Type B pancreatic cell (in vitro differentiated cells): ENCODE results near the gene AMIGO3. TPM values are rescaled to one million over a fixed set of nuclear protein-coding genes. Genes with fewer than 3 reads are reported as not detected.

Source experiments
- DNase-seq: peaks from one replicate; pipeline ENCODE4 v3.0.0; 2021; ENCODE audit warnings: mixed read lengths; ENCODE audit not compliant: unreplicated experiment; ENCODE audit errors: extremely low spot score
- H3K27ac Mint-ChIP-seq: 2 replicates; pipeline ENCODE4 v1.8.0; 2021; ENCODE audit warnings: mild to moderate bottlenecking, mixed read lengths
- H3K27me3 Mint-ChIP-seq: 2 replicates; pipeline ENCODE4 v1.8.0; 2021; ENCODE audit warnings: mixed read lengths
- H3K36me3 Mint-ChIP-seq: 2 replicates; pipeline ENCODE4 v1.8.0; 2021; ENCODE audit warnings: mixed read lengths
- H3K4me1 Mint-ChIP-seq: one replicate; pipeline ENCODE4 v1.8.0; 2021; ENCODE audit warnings: mixed read lengths; ENCODE audit not compliant: unreplicated experiment
- H3K4me3 Mint-ChIP-seq: 2 replicates; pipeline ENCODE4 v1.8.0; 2021; ENCODE audit warnings: mild to moderate bottlenecking, mixed read lengths
- H3K9me3 Mint-ChIP-seq: 2 replicates; pipeline ENCODE4 v1.8.0; 2021; ENCODE audit warnings: mixed read lengths
- total RNA-seq: library from RNA; stranded (reverse); gene quantifications from 2 replicates; pipeline ENCODE4 v1.2.1, GENCODE V29; 2021; ENCODE audit warnings: low replicate concordance
- TF ChIP-seq, protein P1 (sequence below): fragments of 200-600 bp; sonication (generic); conservative IDR thresholded peaks from 2 replicates; pipeline ENCODE4 v1.5.0; 2021; ENCODE audit warnings: antibody characterized with exemption, mild to moderate bottlenecking

The AMIGO3 gene
- total RNA-seq, 1 donor from 2014 or later, result 0.36 TPM

DNA sequence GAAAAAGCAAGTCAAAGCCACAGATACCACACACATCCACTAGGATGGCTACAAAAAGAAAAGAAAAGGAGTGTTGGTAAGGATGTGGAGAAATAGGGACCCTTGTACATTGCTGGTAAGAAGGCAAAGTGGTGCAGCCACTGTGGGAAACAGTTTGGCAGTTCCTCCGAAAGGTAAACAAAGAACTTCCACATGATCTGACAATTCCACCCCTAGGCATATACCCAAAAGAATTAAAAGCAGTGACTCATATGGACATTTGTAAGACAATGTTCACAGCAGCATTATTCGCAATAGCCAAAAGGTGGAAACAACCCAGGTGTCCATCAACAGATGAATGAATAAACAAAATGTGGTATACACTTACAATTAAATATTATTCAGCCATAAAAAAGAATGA lies 26.5 kb upstream of the AMIGO3 start:
- Mint-ChIP-seq H3K27me3 (no peaks in the 10 kb centered on the region), H3K36me3 (peaks cover 20% of the 10 kb centered on the region), H3K4me3 (no peak overlapping the region), H3K9me3 (no peaks in the 10 kb centered on the region), H3K4me1 (no peaks in the 10 kb centered on the region), H3K27ac (no peak overlapping the region)
- no peak for DNase-seq
- TF ChIP-seq, protein P1, sequence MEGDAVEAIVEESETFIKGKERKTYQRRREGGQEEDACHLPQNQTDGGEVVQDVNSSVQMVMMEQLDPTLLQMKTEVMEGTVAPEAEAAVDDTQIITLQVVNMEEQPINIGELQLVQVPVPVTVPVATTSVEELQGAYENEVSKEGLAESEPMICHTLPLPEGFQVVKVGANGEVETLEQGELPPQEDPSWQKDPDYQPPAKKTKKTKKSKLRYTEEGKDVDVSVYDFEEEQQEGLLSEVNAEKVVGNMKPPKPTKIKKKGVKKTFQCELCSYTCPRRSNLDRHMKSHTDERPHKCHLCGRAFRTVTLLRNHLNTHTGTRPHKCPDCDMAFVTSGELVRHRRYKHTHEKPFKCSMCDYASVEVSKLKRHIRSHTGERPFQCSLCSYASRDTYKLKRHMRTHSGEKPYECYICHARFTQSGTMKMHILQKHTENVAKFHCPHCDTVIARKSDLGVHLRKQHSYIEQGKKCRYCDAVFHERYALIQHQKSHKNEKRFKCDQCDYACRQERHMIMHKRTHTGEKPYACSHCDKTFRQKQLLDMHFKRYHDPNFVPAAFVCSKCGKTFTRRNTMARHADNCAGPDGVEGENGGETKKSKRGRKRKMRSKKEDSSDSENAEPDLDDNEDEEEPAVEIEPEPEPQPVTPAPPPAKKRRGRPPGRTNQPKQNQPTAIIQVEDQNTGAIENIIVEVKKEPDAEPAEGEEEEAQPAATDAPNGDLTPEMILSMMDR, result no peak

DNA sequence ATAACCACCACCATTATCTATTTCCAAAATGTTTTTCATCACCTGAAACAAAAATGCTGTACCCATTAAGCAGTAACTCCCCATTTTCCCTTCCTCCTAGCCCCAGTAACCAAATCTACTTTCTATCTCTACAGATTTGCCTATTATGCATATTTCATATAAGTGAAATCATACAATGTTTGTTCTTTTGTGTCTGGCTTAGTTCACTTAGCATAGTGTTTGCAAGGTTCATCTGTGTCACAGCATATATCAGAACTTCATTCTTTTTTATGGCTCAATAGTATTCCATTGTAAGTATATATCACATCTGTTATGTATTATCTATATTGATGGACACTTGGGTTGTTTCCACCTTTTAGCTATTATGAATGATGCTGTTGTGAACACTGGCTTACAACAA lies 20.9 kb upstream of the AMIGO3 start:
- no peak for DNase-seq
- TF ChIP-seq, protein P1, result no peak
- no peaks in the 10 kb centered on the region for H3K4me1 Mint-ChIP-seq
- H3K27me3 Mint-ChIP-seq, result no peaks in the 10 kb centered on the region
- H3K36me3 Mint-ChIP-seq, result peaks cover 31% of the 10 kb centered on the region
- no peaks in the 10 kb centered on the region for H3K9me3 Mint-ChIP-seq
- no peak overlapping the region for H3K27ac Mint-ChIP-seq
- no peak overlapping the region for H3K4me3 Mint-ChIP-seq

DNA sequence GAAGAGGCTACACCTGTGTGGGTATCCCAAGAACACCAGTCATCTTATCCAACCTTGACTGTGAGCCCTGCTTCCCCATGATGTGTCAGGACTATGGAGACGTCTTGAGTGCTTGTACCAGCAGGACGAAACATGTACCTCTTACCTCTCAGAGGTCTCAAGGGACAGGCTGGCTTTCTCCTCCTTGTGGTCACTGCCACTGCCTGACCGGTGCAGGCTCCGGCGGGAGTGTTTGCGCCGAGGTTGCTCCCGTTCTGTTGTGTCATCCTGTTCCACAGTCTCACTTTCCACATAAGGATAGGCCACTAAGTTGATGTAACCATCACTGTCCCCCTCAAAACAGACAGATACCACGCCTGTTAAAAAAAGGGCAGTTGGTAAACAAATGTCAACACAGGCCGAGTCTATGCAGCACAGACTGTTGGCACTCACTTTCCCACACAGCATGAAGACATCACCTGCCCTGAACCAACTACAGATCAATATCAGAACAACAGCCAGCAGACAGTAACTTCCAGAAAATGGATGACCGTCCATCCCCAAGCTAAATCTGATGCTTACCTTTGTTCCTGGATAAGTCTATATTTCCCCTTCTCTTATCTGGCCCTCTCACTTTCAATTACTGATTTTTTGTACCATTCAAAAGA lies 18.7 kb upstream of the AMIGO3 start:
- Mint-ChIP-seq H3K27me3 (no peaks in the 10 kb centered on the region), H3K9me3 (no peaks in the 10 kb centered on the region), H3K27ac (no peak overlapping the region), H3K36me3 (peaks cover 30% of the 10 kb centered on the region), H3K4me1 (no peaks in the 10 kb centered on the region), H3K4me3 (no peak overlapping the region)
- TF ChIP-seq, protein P1, result no peak
- no peak for DNase-seq

DNA sequence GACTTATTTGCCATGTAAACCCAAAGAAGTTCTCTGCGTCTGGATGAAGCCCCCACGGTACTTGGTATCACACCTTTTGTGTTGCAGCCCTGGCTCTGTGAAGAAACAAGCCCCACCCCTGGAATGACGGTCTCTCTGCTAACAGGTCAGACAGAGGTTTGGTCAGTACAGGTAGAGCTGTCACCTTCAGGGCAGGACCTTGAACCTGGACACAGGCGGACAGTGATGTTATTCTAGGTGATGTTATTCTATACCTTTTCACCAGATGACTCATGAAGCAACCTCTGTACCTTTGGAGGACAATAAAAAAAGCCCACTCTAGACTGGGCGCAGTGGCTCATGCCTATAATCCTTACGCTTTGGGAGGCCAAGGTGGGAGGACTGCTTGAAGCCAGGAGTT lies 15.3 kb upstream of the AMIGO3 start:
- TF ChIP-seq, protein P1, result no peak
- no peak overlapping the region for H3K27ac Mint-ChIP-seq
- no peak for DNase-seq
- H3K4me3 Mint-ChIP-seq, result no peak overlapping the region
- no peaks in the 10 kb centered on the region for H3K9me3 Mint-ChIP-seq
- H3K27me3 Mint-ChIP-seq, result no peaks in the 10 kb centered on the region
- no peaks in the 10 kb centered on the region for H3K4me1 Mint-ChIP-seq
- peaks cover 35% of the 10 kb centered on the region for H3K36me3 Mint-ChIP-seq

DNA sequence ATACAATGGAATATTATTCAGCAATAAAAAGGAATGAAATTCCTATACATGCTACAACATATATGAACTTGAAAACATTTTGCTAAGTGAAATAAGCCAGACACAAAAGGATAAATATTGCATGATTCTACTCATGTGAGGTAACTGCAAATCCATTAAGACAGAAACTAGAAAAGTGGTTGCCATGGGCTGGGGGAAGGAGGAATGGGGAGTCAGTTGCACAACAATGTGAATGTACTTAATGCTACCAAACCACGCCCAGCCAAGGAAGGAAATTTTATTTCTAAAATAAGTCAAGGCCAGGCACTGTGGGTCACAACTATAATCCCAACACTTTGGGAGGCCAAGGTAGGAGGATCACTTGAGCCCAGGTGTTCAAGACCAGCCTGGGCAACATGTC lies 14.1 kb upstream of the AMIGO3 start:
- TF ChIP-seq, protein P1, result no peak
- Mint-ChIP-seq H3K27ac (no peak overlapping the region), H3K9me3 (no peaks in the 10 kb centered on the region), H3K27me3 (no peaks in the 10 kb centered on the region), H3K4me3 (no peak overlapping the region), H3K4me1 (no peaks in the 10 kb centered on the region), H3K36me3 (peaks cover 33% of the 10 kb centered on the region)
- no peak for DNase-seq

DNA sequence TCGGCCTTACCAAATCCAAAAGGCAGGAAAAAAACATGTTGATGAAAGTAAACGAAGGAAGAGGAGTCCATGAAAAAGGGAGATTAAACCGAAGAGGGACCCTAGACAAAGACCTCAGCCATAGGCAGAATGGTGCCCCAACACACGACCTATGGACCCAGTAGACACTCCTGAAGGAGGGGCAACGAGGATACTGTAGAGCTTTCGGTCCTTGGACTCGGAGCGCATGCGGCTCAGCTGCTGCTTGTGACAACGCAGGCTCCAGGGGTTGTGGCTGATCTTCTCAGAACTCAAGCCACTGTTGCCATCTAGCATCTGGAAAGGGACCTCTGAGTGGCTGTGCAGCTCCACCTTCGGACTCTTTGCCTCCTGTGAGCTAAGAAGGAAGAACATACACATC lies 13.1 kb upstream of the AMIGO3 start:
- H3K36me3 Mint-ChIP-seq, result peaks cover 26% of the 10 kb centered on the region
- no peaks in the 10 kb centered on the region for H3K9me3 Mint-ChIP-seq
- DNase-seq, result no peak
- H3K4me1 Mint-ChIP-seq, result no peaks in the 10 kb centered on the region
- H3K27me3 Mint-ChIP-seq, result no peaks in the 10 kb centered on the region
- TF ChIP-seq, protein P1, result no peak
- H3K27ac Mint-ChIP-seq, result no peak overlapping the region
- H3K4me3 Mint-ChIP-seq, result no peak overlapping the region
